A549 (cell line): ENCODE data around the gene ADCK2. TPM values are rescaled to one million over a fixed set of nuclear protein-coding genes. Genes with fewer than 3 reads are reported as not detected.
"Not testable (repeated sequence)": the region's sequence is repeated elsewhere in the genome, so short reads cannot be mapped to it uniquely, and the experiment has no call there.

Source experiments
- ATAC-seq, 2 experiments: fragments of 200-7000 bp in 1 of 2; fragments of >200 bp in 1 of 2; cut with Nextera tagmentation in 1 of 2; cut with Tn5 transposase in 1 of 2; 3 replicates each; pipeline versions ENCODE4 v1.8.0 to v1.9.1; 2018 to 2020; ENCODE audit warnings: mild to moderate bottlenecking in 1 of 2, moderate library complexity in 1 of 2
- CTCF ChIA-PET: fragments of 300-600 bp; sonication (Branson Sonifier 250); formaldehyde crosslinking; extraction: SDS; loops from one replicate; lab custom pipeline; 2021; ENCODE audit warnings: antibody characterized with exemption, inconsistent platforms; lab: Yijun Ruan, JAX
- POLR2A ChIA-PET: fragments of 350-600 bp; formaldehyde crosslinking; extraction: SDS; loops from one replicate; lab custom pipeline; 2021; ENCODE audit warnings: antibody characterized with exemption, inconsistent platforms; lab: Yijun Ruan, JAX
- DNase-seq, 2 experiments: peaks; one replicate each; pipeline versions ENCODE4 v3.0.0 to v3.0.0-alpha.2; 2011 to 2016; ENCODE audit warnings: low read depth in 1 of 2, low spot score in 1 of 2
- FAIRE-seq: peaks from 2 replicates; lab custom pipeline; 2011; peaks lifted over from hg19 to GRCh38; lab: Jason Lieb, UNC
- H3K27ac ChIP-seq, 2 experiments: fragments of >200 bp; sonication (Bioruptor Twin); formaldehyde crosslinking; 3 replicates each; pipeline ENCODE4 v1.5.1; 2016 to 2017
- H3K4me1 ChIP-seq: fragments of >200 bp; sonication (Bioruptor Twin); formaldehyde crosslinking; 3 replicates; pipeline ENCODE4 v1.6.1; 2016
- H3K4me2 ChIP-seq: fragments of >200 bp; sonication (Bioruptor Twin); formaldehyde crosslinking; 3 replicates; pipeline ENCODE4 v1.6.1; 2016
- H3K4me3 ChIP-seq: fragments of >200 bp; sonication (Bioruptor Twin); formaldehyde crosslinking; 3 replicates; pipeline ENCODE4 v1.5.1; 2016
- H3K9me3 ChIP-seq: fragments of >200 bp; sonication (Bioruptor Twin); formaldehyde crosslinking; 3 replicates; pipeline ENCODE4 v1.6.1; 2016
- CHD2 ChIP-seq: fragments of 150-350 bp; IDR thresholded peaks from 2 replicates; pipeline ENCODE4 v1.6.1; 2014; ENCODE audit warnings: low read length; ENCODE audit not compliant: partially characterized antibody
- E2F6 ChIP-seq: IDR thresholded peaks from 2 replicates; pipeline ENCODE4 v1.6.1; 2012; ENCODE audit warnings: low read depth, borderline replicate concordance
- EHMT2 ChIP-seq: fragments of 200-600 bp; sonication (generic); IDR thresholded peaks from 2 replicates; pipeline ENCODE4 v1.6.1; 2016; ENCODE audit warnings: antibody characterized with exemption, low read depth, mild to moderate bottlenecking, moderate library complexity
- ESRRA ChIP-seq: fragments of 150-350 bp; IDR thresholded peaks from 2 replicates; pipeline ENCODE4 v1.6.1; 2014; ENCODE audit warnings: mild to moderate bottlenecking, low read length, borderline replicate concordance
- FOSL2 ChIP-seq, 2 experiments: fragments of 450-650 bp in 1 of 2; fragments of >200 bp in 1 of 2; sonication (Bioruptor Twin) in 1 of 2; formaldehyde crosslinking; IDR thresholded peaks; 2 replicates each; pipeline versions ENCODE4 v1.5.0 to v1.6.1; 2016 to 2020; ENCODE audit warnings: mild to moderate bottlenecking in 1 of 2, moderate library complexity in 1 of 2
- GATA3 ChIP-seq: IDR thresholded peaks from 2 replicates; pipeline ENCODE4 v1.6.1; 2012; ENCODE audit warnings: borderline replicate concordance
- HES2 ChIP-seq: fragments of >200 bp; sonication (Bioruptor Twin); formaldehyde crosslinking; IDR thresholded peaks from 2 replicates; pipeline ENCODE4 v1.6.1; 2016
- HEYL ChIP-seq: fragments of 250-450 bp; sonication (Bioruptor Pico); IDR thresholded peaks from 2 replicates; pipeline ENCODE4 v1.8.0; 2021; ENCODE audit warnings: mild to moderate bottlenecking, moderate library complexity
- HOXA7 ChIP-seq: fragments of 250-450 bp; sonication (Bioruptor Pico); IDR thresholded peaks from 2 replicates; pipeline ENCODE4 v1.5.0; 2020; ENCODE audit warnings: mild to moderate bottlenecking, moderate library complexity
- KDM1A ChIP-seq: fragments of 200-600 bp; sonication (generic); IDR thresholded peaks from 2 replicates; pipeline ENCODE4 v1.6.1; 2016; ENCODE audit warnings: low read depth, mild to moderate bottlenecking
- MAZ ChIP-seq: fragments of 150-350 bp; IDR thresholded peaks from 2 replicates; pipeline ENCODE4 v1.6.1; 2014; ENCODE audit warnings: antibody characterized with exemption, low read depth, low read length, borderline replicate concordance
- POLR2A ChIP-seq: IDR thresholded peaks from 2 replicates; pipeline ENCODE4 v1.6.1; 2012; ENCODE audit warnings: mild to moderate bottlenecking, low read length
- RFX5 ChIP-seq: fragments of 450-650 bp; IDR thresholded peaks from 2 replicates; pipeline ENCODE4 v1.7.1; 2014; ENCODE audit warnings: antibody characterized with exemption, mild to moderate bottlenecking, moderate library complexity
- SMC3 ChIP-seq: fragments of >200 bp; sonication (Bioruptor Twin); formaldehyde crosslinking; IDR thresholded peaks from 3 replicates; pipeline ENCODE4 v1.6.1; 2018; ENCODE audit warnings: inconsistent platforms
- SREBF2 ChIP-seq: fragments of 450-650 bp; IDR thresholded peaks from 2 replicates; pipeline ENCODE4 v1.6.1; 2014; ENCODE audit warnings: mild to moderate bottlenecking, moderate library complexity
- TP53 ChIP-seq: fragments of 250-450 bp; sonication (Bioruptor Pico); IDR thresholded peaks from 2 replicates; pipeline ENCODE4 v1.5.0; 2021; ENCODE audit warnings: mild to moderate bottlenecking, moderate library complexity
- USF2 ChIP-seq: fragments of 450-650 bp; IDR thresholded peaks from 2 replicates; pipeline ENCODE4 v1.6.1; 2014; ENCODE audit warnings: antibody characterized with exemption
- ZFP36 ChIP-seq: fragments of 450-650 bp; IDR thresholded peaks from 2 replicates; pipeline ENCODE4 v1.6.1; 2014; ENCODE audit warnings: borderline replicate concordance; ENCODE audit not compliant: partially characterized antibody
- ZNF302 ChIP-seq: fragments of 250-450 bp; sonication (Bioruptor Pico); IDR thresholded peaks from 2 replicates; pipeline ENCODE4 v1.9.0; 2021; ENCODE audit warnings: inconsistent platforms, mild to moderate bottlenecking, moderate library complexity
- ZSCAN20 ChIP-seq: fragments of 250-450 bp; sonication (Bioruptor Pico); IDR thresholded peaks from 2 replicates; pipeline ENCODE4 v1.8.0; 2022; ENCODE audit warnings: mild to moderate bottlenecking, moderate library complexity
- WGBS: methylation state at CpG from one replicate; pipeline ENCODE4 v1.1.6; 2017; ENCODE audit errors: missing lambda C conversion rate; 5-methylcytosine and 5-hydroxymethylcytosine counted together
- polyA plus RNA-seq, 4 experiments: library from polyadenylated mRNA; depleted of rRNA in 3 of 4; stranded (reverse); fragments of >200 nt; fragmentation: RNase III in 1 of 4; extraction: RNeasy Plus Mini Kit Qiagen cat#74134 plus additional on column Dnase treatment in 1 of 4; gene quantifications; 2 replicates in 3 of 4; 3 replicates in 1 of 4; pipeline ENCODE4 v1.2.3, GENCODE V29; 2011 to 2017
- TF ChIP-seq, protein P1 (sequence below): fragments of 250-450 bp; sonication (Bioruptor Pico); IDR thresholded peaks from 2 replicates; pipeline ENCODE4 v1.5.0; 2021; ENCODE audit warnings: mild to moderate bottlenecking, moderate library complexity, borderline replicate concordance
- TF ChIP-seq, protein P2 (sequence below): fragments of >200 bp; sonication (Bioruptor Twin); formaldehyde crosslinking; IDR thresholded peaks from 3 replicates; pipeline ENCODE4 v1.5.1; 2016
- TF ChIP-seq, protein P3 (sequence below): IDR thresholded peaks from 2 replicates; pipeline ENCODE4 v1.6.1; 2012

ADCK2 gene
- polyA plus RNA-seq, 2 of the 4 experiments (the other 2 are of a cell fraction) = 13.1 to 13.9 TPM

GRCh38 chr7:140691376-140692045 is 18.8 kb downstream of the ADCK2 start:
- CTCF ChIA-PET = interaction anchor here (0.7 kb wide), 1 partner anchor 216 kb away, joined by 3 read pairs; no protein-coding TSS in a partner anchor
- ATAC-seq (peak in 1 of 2 experiments; percentile 52; a peak in 3 of 6 replicates), DNase-seq (no peak), FAIRE-seq (no peak)
- Histone ChIP-seq H3K4me2 (no peak overlapping the region), H3K27ac (no peak overlapping the region), H3K4me3 (no peak overlapping the region), H3K4me1 (peaks cover 5% of the 10 kb centered on the region; the same call in 2 of the 3 replicates), H3K9me3 (no peaks in the 10 kb centered on the region)
- POLR2A ChIA-PET = interaction anchor here (0.7 kb wide), 1 partner anchor 549 kb away, joined by 3 read pairs; no protein-coding TSS in a partner anchor
- TF ChIP-seq RFX5 (no peak), MAZ (no peak), HEYL (no peak), POLR2A (no peak), E2F6 (no peak), EHMT2 (no peak), USF2 (no peak), SREBF2 (no peak), HES2 (no peak), ZNF302 (CRISPR knock-in tag) (no peak), HOXA7 (no peak)
- TF ChIP-seq, protein P1, sequence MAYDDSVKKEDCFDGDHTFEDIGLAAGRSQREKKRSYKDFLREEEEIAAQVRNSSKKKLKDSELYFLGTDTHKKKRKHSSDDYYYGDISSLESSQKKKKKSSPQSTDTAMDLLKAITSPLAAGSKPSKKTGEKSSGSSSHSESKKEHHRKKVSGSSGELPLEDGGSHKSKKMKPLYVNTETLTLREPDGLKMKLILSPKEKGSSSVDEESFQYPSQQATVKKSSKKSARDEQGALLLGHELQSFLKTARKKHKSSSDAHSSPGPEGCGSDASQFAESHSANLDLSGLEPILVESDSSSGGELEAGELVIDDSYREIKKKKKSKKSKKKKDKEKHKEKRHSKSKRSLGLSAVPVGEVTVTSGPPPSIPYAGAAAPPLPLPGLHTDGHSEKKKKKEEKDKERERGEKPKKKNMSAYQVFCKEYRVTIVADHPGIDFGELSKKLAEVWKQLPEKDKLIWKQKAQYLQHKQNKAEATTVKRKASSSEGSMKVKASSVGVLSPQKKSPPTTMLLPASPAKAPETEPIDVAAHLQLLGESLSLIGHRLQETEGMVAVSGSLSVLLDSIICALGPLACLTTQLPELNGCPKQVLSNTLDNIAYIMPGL (CRISPR knock-in tag) = no peak
- WGBS = 89% methylated on average over 12 of the region's 12 CpGs

DNA sequence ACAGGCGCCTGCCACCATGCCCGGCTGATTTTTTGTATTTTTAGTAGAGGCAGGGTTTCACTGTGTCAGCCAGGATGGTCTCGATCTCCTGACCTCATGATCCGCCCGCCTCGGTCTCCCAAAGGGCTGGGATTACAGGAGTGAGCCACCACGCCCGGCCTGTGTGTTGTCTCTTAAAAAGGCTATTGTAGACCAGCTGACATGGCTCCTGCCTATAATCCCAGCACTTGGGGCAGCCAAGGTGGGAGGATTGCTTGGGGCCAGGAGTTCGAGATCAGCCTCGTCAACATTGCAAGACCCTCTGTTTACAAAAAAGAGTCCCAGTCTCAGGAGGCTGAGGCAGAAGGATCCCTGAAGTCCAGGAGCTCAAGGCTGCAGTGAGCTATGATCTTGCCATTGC is 21.1 kb downstream of the ADCK2 start:
- H3K4me3 ChIP-seq, POLR2A ChIA-PET, DNase-seq, H3K9me3 ChIP-seq, H3K27ac ChIP-seq, FAIRE-seq, H3K4me2 ChIP-seq, ATAC-seq: not testable (repeated sequence)
- H3K4me1 ChIP-seq = peaks cover 15% of the 10 kb centered on the region; the same call in 2 of the 3 replicates
- CTCF ChIA-PET = interaction anchor here (1.0 to 1.7 kb wide), 2 partner anchors 13 to 28 kb away, joined by 3 read pairs; no protein-coding TSS in a partner anchor
- 92% methylated on average over 10 of the region's 10 CpGs for WGBS

- ATAC-seq = no peak
- Histone ChIP-seq H3K4me2 (no peak overlapping the region), H3K9me3 (no peaks in the 10 kb centered on the region), H3K27ac (no peak overlapping the region), H3K4me3 (no peak overlapping the region), H3K4me1 (peaks cover 15% of the 10 kb centered on the region; the same call in 2 of the 3 replicates)
- CTCF ChIA-PET = interaction anchor here (1.0 to 1.7 kb wide), 4 partner anchors 9 to 49 kb away, joined by 3 to 4 read pairs (median 3); no protein-coding TSS in a partner anchor
- WGBS = 84% methylated on average over 6 of the region's 6 CpGs
- no peak for DNase-seq
- no peak for FAIRE-seq
- POLR2A ChIA-PET = no interaction called here
- TF ChIP-seq HEYL (no peak), TP53 (CRISPR knock-in tag) (no peak), RFX5 (no peak), ZFP36 (no peak), CHD2 (no peak), ZSCAN20 (CRISPR knock-in tag) (no peak), GATA3 (no peak), FOSL2 (IDR thresholded peaks at IDR 0.05) (no peak), FOSL2 (CRISPR knock-in tag; IDR thresholded peaks at IDR 0.05) (no peak), SMC3 (no peak), MAZ (no peak), KDM1A (no peak), ESRRA (no peak)
- TF ChIP-seq, protein P2, sequence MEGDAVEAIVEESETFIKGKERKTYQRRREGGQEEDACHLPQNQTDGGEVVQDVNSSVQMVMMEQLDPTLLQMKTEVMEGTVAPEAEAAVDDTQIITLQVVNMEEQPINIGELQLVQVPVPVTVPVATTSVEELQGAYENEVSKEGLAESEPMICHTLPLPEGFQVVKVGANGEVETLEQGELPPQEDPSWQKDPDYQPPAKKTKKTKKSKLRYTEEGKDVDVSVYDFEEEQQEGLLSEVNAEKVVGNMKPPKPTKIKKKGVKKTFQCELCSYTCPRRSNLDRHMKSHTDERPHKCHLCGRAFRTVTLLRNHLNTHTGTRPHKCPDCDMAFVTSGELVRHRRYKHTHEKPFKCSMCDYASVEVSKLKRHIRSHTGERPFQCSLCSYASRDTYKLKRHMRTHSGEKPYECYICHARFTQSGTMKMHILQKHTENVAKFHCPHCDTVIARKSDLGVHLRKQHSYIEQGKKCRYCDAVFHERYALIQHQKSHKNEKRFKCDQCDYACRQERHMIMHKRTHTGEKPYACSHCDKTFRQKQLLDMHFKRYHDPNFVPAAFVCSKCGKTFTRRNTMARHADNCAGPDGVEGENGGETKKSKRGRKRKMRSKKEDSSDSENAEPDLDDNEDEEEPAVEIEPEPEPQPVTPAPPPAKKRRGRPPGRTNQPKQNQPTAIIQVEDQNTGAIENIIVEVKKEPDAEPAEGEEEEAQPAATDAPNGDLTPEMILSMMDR = no peak
- TF ChIP-seq, protein P3, sequence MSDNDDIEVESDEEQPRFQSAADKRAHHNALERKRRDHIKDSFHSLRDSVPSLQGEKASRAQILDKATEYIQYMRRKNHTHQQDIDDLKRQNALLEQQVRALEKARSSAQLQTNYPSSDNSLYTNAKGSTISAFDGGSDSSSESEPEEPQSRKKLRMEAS = no peak
Observed at GRCh38 chr7:140694592-140694991, 21.8 kb downstream of the ADCK2 start.
